ENCODE results near the gene HOOK2. TPM values are rescaled to one million over a fixed set of nuclear protein-coding genes. Genes with fewer than 3 reads are reported as not detected.

The HOOK2 gene
- total RNA-seq, 2 donors from 2014 or later, result 22.6 to 102 TPM

DNA sequence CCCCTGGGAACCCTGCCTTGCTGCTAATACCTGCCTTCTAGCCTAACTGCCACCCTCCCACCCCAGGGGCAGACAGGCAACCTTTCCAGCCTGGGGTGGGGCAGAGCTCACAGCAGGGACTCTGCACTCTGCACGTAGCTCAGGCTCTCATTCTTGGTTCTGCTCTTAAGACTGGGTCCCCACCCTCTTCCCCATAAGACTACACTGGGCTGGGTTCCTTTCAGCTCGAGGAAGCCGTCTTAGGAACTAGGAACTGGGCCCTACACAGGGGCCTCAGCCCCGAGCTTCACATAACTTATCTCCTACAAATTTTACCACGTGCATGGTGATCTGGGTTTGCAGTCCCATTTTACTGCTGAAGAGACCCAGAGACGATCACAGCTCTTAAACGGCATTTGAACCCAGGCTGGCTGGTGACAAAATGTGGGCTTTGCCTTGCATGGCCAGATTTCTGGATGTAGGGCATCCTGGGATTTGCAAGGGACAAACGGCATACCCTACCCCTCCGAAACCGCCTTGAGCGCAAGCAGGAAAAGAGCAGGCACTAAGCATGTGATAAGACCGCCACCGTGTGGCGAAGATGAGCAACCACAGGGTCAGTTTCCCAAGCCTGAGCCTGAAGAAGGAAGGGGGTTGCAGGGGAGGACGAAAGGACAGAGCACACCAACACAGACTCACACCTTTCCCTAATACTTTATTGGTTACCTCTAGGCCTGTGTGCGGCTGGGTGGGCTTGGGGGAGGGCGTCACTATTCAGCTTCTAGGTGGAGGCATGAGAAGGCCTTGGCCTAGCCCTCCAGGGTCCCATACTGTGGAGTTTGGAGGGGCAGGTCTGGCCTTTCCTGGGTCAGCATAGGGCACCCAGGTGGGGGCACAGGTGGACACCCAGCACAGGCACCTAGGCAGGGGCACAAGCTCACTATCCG is 21.1 kb upstream of the HOOK2 start:
- Histone ChIP-seq H3K27ac (peak overlapping the region; percentile 51 to 66), H3K27me3 (replicated peaks; ENCODE audit: insufficient read depth) (no peaks in the 10 kb centered on the region), H3K4me3 (peak overlapping the region; percentile 17), H3K36me3 (no peaks in the 10 kb centered on the region), H3K4me1 (ENCODE audit: control insufficient read depth in 1 of 2, low read depth in 2 of 2) (peaks cover 5 to 35% of the 10 kb centered on the region in 2 donors), H3K9me3 (no peaks in the 10 kb centered on the region)
- ATAC-seq (ENCODE audit: insufficient number of reproducible peaks, low FRiP score, low read depth) (no peak), DNase-seq (ENCODE audit: low spot score) (no peak)
- TF ChIP-seq, protein P1, sequence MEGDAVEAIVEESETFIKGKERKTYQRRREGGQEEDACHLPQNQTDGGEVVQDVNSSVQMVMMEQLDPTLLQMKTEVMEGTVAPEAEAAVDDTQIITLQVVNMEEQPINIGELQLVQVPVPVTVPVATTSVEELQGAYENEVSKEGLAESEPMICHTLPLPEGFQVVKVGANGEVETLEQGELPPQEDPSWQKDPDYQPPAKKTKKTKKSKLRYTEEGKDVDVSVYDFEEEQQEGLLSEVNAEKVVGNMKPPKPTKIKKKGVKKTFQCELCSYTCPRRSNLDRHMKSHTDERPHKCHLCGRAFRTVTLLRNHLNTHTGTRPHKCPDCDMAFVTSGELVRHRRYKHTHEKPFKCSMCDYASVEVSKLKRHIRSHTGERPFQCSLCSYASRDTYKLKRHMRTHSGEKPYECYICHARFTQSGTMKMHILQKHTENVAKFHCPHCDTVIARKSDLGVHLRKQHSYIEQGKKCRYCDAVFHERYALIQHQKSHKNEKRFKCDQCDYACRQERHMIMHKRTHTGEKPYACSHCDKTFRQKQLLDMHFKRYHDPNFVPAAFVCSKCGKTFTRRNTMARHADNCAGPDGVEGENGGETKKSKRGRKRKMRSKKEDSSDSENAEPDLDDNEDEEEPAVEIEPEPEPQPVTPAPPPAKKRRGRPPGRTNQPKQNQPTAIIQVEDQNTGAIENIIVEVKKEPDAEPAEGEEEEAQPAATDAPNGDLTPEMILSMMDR (IDR thresholded peaks at IDR 0.05), result peak; percentile 95

DNA sequence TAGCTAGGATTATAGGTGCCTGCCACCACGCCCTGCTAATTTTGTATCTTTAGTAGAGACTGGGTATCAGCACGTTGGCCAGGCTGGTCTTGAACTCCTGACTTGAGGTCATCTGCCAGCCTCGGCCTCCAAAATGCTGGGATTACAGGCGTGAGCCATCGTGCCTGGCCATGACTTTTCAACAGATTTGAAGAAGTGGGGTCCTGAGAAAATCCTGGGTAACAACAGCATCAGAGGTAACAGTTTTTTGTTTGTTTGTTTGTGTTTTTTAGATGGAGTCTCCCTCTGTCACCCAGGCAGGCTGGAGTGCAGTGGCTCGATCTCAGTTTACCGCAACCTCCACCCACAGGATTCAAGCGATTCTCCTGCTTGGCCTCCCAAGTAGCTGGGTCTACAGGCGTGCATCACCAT is 19.6 kb upstream of the HOOK2 start:
- no peaks in the 10 kb centered on the region for H3K9me3 ChIP-seq

DNA sequence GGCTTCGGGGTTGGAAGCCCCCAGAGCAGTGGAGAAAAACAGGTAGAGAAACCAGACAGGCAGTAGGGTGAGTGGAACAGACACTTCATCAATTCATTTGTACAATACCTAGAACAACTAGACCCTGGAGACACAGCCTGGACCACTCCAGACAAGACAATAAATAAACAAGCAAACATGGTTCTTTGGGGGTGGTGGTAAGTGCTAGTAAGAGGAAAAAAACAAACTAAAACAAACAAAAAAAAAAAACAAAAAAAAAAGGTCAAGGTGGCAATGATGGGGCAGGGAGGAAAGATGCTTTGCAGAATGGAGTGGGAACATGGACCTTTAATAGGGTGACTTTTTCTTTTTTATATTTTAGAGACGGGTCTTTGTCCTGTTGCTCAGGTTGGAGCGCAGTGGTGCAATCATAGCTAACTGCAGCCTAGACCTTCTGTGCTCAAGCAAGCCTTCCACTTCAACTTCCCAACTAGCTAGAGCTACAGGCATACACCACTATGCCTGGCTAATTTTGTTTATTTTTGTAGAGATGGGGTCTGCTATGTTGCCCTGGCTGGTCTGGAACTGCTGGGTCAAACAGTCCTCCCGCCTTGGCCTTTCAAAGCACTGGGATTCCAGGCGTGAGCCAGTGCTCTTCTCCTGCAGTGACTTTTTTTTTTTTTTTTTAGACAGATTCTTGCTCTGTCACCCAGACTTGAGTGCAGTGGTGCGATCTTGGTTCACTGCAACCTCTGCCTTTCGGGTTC is 19.0 kb upstream of the HOOK2 start:
- no peak for ATAC-seq (ENCODE audit: insufficient number of reproducible peaks, low FRiP score, low read depth)
- H3K9me3 ChIP-seq, result no peaks in the 10 kb centered on the region
- DNase-seq (ENCODE audit: low spot score), result no peak
- TF ChIP-seq, protein P1 (IDR thresholded peaks at IDR 0.05), result no peak
- H3K4me1 ChIP-seq (ENCODE audit: control insufficient read depth in 1 of 2, low read depth in 2 of 2), result peaks cover 0 to 22% of the 10 kb centered on the region in 2 donors
- peak overlapping the region; percentile 91 for H3K4me3 ChIP-seq
- no peaks in the 10 kb centered on the region for H3K36me3 ChIP-seq
- H3K27ac ChIP-seq, result peak overlapping the region; percentile 99 to 100
- no peaks in the 10 kb centered on the region for H3K27me3 ChIP-seq (replicated peaks; ENCODE audit: insufficient read depth)

More for the DNA sequence above, 19.6 kb upstream of the HOOK2 start:
- no peak overlapping the region for H3K4me3 ChIP-seq
- TF ChIP-seq, protein P1 (IDR thresholded peaks at IDR 0.05), result no peak
- H3K4me1 ChIP-seq (ENCODE audit: control insufficient read depth in 1 of 2, low read depth in 2 of 2), result peaks cover 0 to 24% of the 10 kb centered on the region in 2 donors
- no peaks in the 10 kb centered on the region for H3K27me3 ChIP-seq (replicated peaks; ENCODE audit: insufficient read depth)
- H3K36me3 ChIP-seq, result no peaks in the 10 kb centered on the region
- DNase-seq (ENCODE audit: low spot score), result no peak
- no peak for ATAC-seq (ENCODE audit: insufficient number of reproducible peaks, low FRiP score, low read depth)
- peak overlapping the region; percentile 99 to 100 for H3K27ac ChIP-seq

DNA sequence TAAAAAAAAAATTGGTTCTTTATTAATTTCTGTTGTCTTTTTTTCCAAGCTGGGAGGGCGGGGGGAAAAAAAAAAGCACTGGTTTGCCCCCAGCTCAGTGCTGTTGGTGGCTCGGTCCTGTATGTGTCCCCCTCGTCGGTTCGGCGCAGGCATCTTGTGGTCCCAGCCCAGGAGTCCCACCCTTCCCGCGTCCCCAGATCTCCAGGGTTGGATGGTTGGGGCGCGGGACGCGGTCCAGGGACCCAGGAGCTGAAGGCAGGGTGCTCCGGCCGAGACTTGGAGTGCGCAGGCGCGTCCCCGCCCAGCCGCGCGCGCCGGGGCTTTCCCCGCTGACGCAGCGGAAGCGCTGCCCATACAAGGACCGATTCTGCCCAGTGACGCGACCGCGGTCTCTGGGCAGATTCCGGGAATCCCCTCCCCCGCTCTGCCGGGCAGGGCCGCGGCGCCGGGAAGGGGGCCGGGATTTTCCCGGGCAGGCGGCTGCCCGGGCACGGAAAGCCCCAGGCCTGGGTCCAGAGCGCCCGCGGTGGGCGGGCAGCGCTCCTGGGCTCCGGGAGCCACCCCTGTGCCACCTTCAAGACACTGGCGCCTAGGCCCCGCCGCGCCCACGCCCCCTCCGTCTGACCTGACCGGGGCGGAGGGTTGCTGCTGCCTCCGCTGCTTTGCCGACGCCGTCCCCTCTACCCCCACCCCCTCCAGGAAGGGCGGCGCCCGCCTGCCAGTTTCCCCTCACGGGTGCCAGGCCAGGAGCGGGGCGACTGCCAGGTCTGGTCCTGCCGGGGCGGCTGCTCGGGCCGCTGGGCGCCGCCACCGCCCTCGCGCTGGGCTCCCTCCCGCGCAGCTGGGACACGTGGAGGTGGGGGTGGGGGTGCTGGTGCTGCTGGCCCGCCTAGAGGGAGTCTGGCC is 18.2 kb upstream of the HOOK2 start:
- Histone ChIP-seq H3K9me3 (no peaks in the 10 kb centered on the region), H3K27me3 (replicated peaks; ENCODE audit: insufficient read depth) (no peaks in the 10 kb centered on the region), H3K27ac (peak overlapping the region; percentile 99 to 100), H3K36me3 (no peaks in the 10 kb centered on the region), H3K4me1 (ENCODE audit: control insufficient read depth in 1 of 2, low read depth in 2 of 2) (peaks cover 6 to 31% of the 10 kb centered on the region in 2 donors), H3K4me3 (peak overlapping the region; percentile 91)
- TF ChIP-seq, protein P1 (IDR thresholded peaks at IDR 0.05), result peak; percentile 25
- ATAC-seq (ENCODE audit: insufficient number of reproducible peaks, low FRiP score, low read depth) (peak; percentile 6), DNase-seq (ENCODE audit: low spot score) (no peak)
